GM12873 (cell line): ENCODE results near the gene SRR.

ENCODE experiments used
- CTCF ChIP-seq: IDR thresholded peaks from 2 replicates; pipeline ENCODE4 v1.5.1; 2012; ENCODE audit warnings: low read depth, mild to moderate bottlenecking, moderate library complexity, low read length, control low read depth; ENCODE audit not compliant: insufficient read depth; ENCODE audit errors: missing control alignments

SRR gene

DNA sequence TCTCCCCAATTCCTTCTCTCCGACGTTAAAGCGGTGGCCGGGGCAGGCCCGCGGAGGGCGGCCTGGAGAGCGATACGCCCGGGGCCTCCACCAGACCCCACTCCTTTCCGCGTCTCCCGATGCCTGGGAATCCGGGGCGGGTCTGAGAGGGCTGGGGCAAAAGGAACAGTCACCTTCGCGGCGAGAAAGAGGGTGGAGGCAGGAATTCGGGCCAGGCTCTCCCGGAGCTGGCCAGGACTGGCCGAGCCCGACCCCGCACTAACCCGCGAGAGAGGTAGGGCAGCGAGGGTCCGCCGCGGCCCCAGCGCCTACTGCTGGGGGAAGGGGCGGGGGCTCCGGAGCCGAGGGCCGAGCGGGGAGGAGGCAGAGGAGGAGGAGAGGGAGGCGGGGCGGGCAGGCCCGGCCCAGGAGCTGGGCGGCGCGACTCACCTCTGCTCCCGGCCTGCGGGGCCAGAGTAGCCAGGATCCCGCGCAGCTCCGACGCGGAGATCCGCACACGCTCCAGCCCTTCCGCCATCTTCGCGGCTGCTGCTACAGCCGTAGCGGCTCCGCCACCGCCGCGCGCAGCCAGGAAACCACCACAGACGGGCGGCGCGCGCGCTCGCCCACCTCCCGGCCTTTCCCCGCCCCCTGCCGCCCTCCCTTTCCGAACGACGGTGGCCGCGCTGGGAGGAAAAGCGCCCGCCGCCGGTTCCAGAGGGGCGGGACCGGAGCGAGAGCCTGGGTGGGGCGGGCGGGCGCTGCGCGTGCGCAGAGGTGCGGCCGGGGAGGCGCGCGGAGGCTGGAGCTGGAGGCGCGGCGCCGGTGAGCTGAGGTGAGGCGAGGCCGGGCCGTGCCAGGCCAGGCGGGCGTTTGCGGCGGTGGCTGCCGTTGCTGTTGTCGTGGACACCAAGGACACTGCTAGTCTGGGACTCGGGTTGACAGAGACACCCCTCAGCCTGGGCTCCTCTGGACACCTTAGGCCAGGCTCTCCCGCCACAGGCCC, at the start of gene SRR, which contains the start of gene SMG6:
SRR (plus strand) TSS at position 747 of the 985 bp plus-strand sequence. CDS start 11,611 bp downstream, outside the sequence.
SMG6 (minus strand) TSS at position 582 of the 985 bp plus-strand sequence; CDS start at position 517, 65 bp downstream.
- no peak for TF ChIP-seq CTCF

DNA sequence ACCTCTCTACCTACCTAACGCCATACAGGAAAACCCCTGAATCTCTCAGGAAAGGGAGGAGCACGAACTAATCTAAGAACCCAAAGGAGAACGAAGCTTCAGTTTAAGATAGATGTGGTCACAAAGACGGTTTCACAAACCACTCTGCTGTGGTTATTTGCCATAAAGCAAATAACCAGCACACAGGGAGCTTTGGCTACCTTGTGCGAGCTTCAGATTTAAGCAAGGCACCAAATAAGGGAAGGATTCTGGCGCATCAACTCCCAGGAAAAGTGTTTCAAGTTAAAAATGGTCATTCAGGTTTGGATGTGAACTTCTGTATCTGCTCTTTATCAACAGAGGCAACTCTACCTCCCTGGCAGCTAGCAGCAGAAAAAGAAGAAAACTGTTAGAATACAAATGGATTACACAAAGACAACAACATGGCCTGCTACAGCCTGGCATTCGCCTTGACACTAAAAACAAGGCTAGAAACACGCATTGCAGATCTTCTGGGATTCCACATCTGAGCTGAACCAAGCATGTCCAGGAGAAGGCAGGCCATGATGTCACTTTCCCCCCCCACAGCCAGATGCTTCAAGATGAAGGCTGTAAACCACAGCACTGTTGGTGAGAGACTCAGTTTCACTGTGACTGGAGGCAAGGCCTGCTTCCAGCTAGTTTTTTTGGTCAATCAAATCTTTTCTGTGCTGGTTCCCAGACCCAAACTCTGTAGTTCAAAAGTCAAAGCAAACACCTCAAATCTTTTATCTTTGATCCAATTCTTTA, 43.8 kb upstream of the SRR start:
- no peak for TF ChIP-seq CTCF

DNA sequence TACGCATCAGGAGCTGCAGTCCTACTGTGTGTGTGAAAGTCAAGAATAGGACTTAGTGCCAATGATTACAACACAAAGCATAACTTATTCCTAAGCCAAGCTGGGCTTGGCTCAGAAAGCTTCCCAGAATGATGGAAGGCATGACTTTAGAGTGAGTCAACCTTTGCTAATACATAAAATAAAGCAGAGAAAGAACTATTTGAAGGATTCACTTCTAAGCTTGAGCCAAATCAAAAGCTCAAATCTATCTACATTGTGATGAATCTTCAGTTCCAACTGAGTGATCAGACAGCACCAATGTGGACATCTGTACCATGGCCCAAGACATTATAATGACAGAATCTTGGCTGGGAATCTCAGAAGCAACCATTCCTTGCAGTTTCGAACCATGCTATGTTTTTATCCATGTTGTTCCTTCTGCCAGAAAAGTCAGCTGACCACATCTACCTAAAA, 41.6 kb upstream of the SRR start:
- no peak for TF ChIP-seq CTCF

GRCh38 chr17:2263183-2264066, 40.3 kb upstream of the SRR start:
- no peak for TF ChIP-seq CTCF

DNA sequence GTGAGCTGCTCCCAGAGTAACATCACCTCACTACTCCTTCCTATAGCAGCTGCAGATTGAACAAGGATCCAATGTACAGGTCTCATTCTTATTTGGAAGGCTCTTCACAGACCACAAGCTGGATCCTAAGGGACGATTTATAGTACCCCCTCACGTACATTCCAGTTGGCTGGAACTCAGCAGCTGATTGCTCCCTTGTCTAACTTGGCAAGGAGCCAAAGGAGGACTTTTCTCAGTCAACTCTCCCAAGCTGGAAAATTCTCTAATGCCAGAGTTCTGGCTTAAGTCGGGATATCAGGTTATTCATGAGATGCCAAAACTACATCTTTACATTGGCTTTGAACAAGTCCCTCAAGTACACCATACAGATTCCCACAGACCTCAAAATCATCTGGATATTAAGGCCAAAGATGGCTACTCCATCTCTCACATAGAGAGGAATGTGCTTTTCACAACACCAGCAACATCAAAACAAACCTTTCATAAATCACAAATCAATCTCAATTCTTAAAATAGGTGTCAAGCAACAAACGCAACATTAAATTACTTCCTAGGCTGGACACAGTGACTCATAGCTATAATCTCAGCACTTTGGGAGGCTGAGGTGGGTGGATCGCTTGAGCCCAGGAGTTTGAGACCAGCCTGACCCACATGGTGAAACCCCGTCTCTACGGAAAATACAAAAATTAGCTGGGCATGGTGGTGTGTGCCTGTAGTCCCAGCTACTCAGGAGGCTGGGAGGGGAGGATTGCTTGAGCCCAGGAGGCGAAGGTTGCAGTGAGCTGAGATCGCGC, 39.5 kb upstream of the SRR start:
- TF ChIP-seq CTCF, result no peak

DNA sequence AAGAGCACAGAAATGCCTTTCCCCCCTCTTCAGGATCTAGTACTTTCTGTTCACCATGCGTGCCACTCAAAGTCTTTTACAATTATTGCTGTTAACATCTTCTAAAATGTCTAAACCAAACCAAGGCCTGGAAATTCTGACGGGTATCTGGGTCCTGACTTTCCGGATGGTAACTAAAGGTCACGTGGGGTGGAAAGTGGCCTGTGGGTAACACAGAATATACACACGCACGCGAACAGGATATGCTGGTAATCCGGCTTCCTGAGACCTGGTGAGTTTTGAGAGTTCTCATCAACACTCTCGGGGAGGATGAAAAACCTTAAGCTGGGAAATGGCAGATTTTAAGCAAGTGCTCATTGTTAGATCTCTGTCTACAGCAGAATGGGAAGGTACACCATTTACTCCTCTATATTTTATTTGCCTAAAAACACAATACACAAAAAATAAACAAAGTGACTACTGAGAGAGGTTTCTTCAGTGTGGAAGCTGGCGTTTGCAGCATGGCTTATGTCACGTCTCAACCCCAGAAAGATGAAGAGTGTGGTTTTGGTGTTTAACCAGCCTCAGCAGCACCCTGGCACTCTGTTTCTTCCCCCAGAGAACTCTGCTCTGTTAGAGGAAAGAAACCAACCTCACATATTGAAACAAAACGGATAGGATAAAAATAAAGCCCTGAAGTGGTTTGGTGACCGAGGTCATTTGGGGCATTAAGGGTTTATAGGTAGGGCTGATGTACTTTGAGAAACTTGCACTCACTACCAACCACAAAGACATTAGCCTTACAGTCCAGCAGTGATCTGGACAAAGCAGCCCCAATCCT, 37.5 kb upstream of the SRR start:
- TF ChIP-seq CTCF, result no peak
